HepG2 (cell line): ENCODE measurements around the gene ZER1. TPM values are rescaled to one million over a fixed set of nuclear protein-coding genes. Genes with fewer than 3 reads are reported as not detected.
A peak's percentile ranks its signal among the peaks of the same experiment; 100 is the strongest.

Experiments
- ATAC-seq: fragments of 200-7000 bp; cut with Tn5 transposase; 3 replicates; pipeline ENCODE4 v1.9.1; 2020; ENCODE audit warnings: mild to moderate bottlenecking, moderate library complexity
- BruUV-seq: library from RNA; stranded (reverse); fragments of 400-500 nt; replicated peaks from 2 replicates; lab custom pipeline; 2021; lab: Mats Ljungman, UMichigan
- CTCF ChIA-PET: fragments of 300-600 bp; formaldehyde crosslinking; extraction: SDS; loops from one replicate; lab custom pipeline; 2021; ENCODE audit warnings: low total read pairs, inconsistent platforms, low intra/inter-chr PET ratio; lab: Yijun Ruan, JAX
- POLR2A ChIA-PET: fragments of 350-600 bp; sonication (Branson Sonifier 250); formaldehyde crosslinking; loops from one replicate; lab custom pipeline; 2020; ENCODE audit warnings: antibody characterized with exemption, inconsistent platforms; lab: Yijun Ruan, JAX
- DNase-seq: peaks from one replicate; pipeline ENCODE4 v3.0.0-alpha.2; 2015; ENCODE audit warnings: low spot score
- FAIRE-seq: peaks from 3 replicates; lab custom pipeline; 2011; peaks lifted over from hg19 to GRCh38; lab: Jason Lieb, UNC
- H2AFZ ChIP-seq: one replicate; pipeline ENCODE4 v1.6.1; 2011; ENCODE audit warnings: low read length, inconsistent platforms
- H3K27ac ChIP-seq: fragments of 300-600 bp; 3 replicates; pipeline ENCODE4 v1.8.0; 2011; ENCODE audit warnings: mixed run types, mild to moderate bottlenecking, mixed read lengths, low read length, inconsistent platforms; ENCODE audit not compliant: insufficient read depth; ENCODE audit errors: extremely low read length
- H3K27me3 ChIP-seq, 2 experiments: fragments of 200-600 bp in 1 of 2; 2 replicates in 1 of 2; 3 replicates in 1 of 2; pipeline versions ENCODE4 v1.6.0 to v1.8.0; 2011; ENCODE audit warnings: low read length in 2 of 2, mild to moderate bottlenecking in 2 of 2, moderate library complexity in 2 of 2, inconsistent platforms in 1 of 2; ENCODE audit not compliant: insufficient read depth in 2 of 2, control insufficient read depth in 1 of 2
- H3K36me3 ChIP-seq, 2 experiments: fragments of 200-600 bp in 1 of 2; replicated peaks in 1 of 2; 2 replicates in 1 of 2; 3 replicates in 1 of 2; pipeline versions ENCODE4 v1.5.1 to v1.8.0; 2011; ENCODE audit warnings: low read length in 2 of 2, inconsistent platforms in 1 of 2; ENCODE audit not compliant: insufficient read depth in 2 of 2, control insufficient read depth in 1 of 2
- H3K4me1 ChIP-seq: 2 replicates; pipeline ENCODE4 v1.5.1; 2012; ENCODE audit warnings: low read length, inconsistent platforms; ENCODE audit not compliant: insufficient read depth
- H3K4me2 ChIP-seq: 2 replicates; pipeline ENCODE4 v1.6.0; 2011; ENCODE audit warnings: low read depth, low read length, inconsistent platforms
- H3K4me3 ChIP-seq, 3 experiments: fragments of 200-600 bp in 1 of 3; sonication (generic), shearing (Covaris generic) in 1 of 3; replicated peaks in 1 of 3; 2 replicates each; pipeline ENCODE4 v1.5.1; 2011 to 2016; ENCODE audit warnings: low read length in 3 of 3, inconsistent platforms in 2 of 3, low read depth in 2 of 3, mild to moderate bottlenecking in 2 of 3, control low read depth in 1 of 3, mixed read lengths in 1 of 3; ENCODE audit not compliant: insufficient read depth in 1 of 3
- H3K79me2 ChIP-seq: one replicate; pipeline ENCODE4 v1.6.1; 2011; ENCODE audit warnings: low read length, inconsistent platforms; ENCODE audit not compliant: insufficient read depth
- H3K9ac ChIP-seq: 2 replicates; pipeline ENCODE4 v1.6.0; 2011; ENCODE audit warnings: mild to moderate bottlenecking, low read depth, low read length, inconsistent platforms; ENCODE audit not compliant: insufficient read depth
- H3K9me3 ChIP-seq: 2 replicates; pipeline ENCODE4 v1.5.1; 2012; ENCODE audit warnings: mild to moderate bottlenecking, low read length
- H4K20me1 ChIP-seq: 2 replicates; pipeline ENCODE4 v1.6.0; 2011; ENCODE audit warnings: inconsistent platforms, mild to moderate bottlenecking, low read length, moderate library complexity; ENCODE audit not compliant: insufficient read depth
- AGO2 ChIP-seq: fragments of 200-400 bp; formaldehyde crosslinking; optimal IDR thresholded peaks from 2 replicates; pipeline ENCODE3; 2017; ENCODE audit warnings: mild to moderate bottlenecking, low read depth, low read length, moderate library complexity
- HNRNPK ChIP-seq: fragments of 200-400 bp; formaldehyde crosslinking; IDR thresholded peaks from 2 replicates; pipeline ENCODE4 v1.6.1; 2018; ENCODE audit warnings: low read length, low read depth, moderate library complexity, mild to moderate bottlenecking; ENCODE audit not compliant: poor library complexity, severe bottlenecking
- SALL1 ChIP-seq: sonication (generic); formaldehyde crosslinking; IDR thresholded peaks from 2 replicates; pipeline ENCODE4 v1.8.0; 2022; ENCODE audit warnings: mild to moderate bottlenecking, missing genetic modification reagents
- SKI ChIP-seq: fragments of 450-650 bp; IDR thresholded peaks from one replicate; pipeline ENCODE4 v1.6.1; 2018; ENCODE audit warnings: mild to moderate bottlenecking; ENCODE audit not compliant: partially characterized antibody
- YY1 ChIP-seq: IDR thresholded peaks from 2 replicates; pipeline ENCODE4 v1.6.1; 2011; ENCODE audit warnings: low read length, low read depth, moderate library complexity, mild to moderate bottlenecking; ENCODE audit not compliant: insufficient read depth, insufficient replicate concordance
- ZC3H4 ChIP-seq: sonication (generic); formaldehyde crosslinking; IDR thresholded peaks from 2 replicates; pipeline ENCODE4 v1.4.0; 2020; ENCODE audit warnings: missing genetic modification reagents, borderline replicate concordance
- ZNF20 ChIP-seq: sonication (generic); formaldehyde crosslinking; IDR thresholded peaks from 2 replicates; pipeline ENCODE4 v1.4.0; 2020; ENCODE audit warnings: mild to moderate bottlenecking, moderate library complexity, missing genetic modification reagents
- ZNF558 ChIP-seq: sonication (generic); formaldehyde crosslinking; IDR thresholded peaks from 2 replicates; pipeline ENCODE4 v1.9.0; 2022; ENCODE audit warnings: mild to moderate bottlenecking, missing genetic modification reagents, borderline replicate concordance
- WGBS: methylation state at CpG from one replicate; pipeline ENCODE4 v1.1.6; 2017; ENCODE audit warnings: low lambda C conversion rate; 5-methylcytosine and 5-hydroxymethylcytosine counted together
- in situ Hi-C: cut with HindIII; loops from 2 replicates; pipeline ENCODE4 v1.10.0; 2017; ENCODE audit warnings: low pct_unique_long_range_greater_than_20kb; ENCODE audit not compliant: extremely low pct_ligation_motif_present
- intact Hi-C: fragments of 100-400 bp; cut with micrococcal nuclease; formaldehyde crosslinking; loops from one replicate; pipeline ENCODE4 v1.10.0; 2022; ENCODE audit not compliant: unreplicated experiment
- polyA plus RNA-seq, 8 experiments: library from polyadenylated mRNA; depleted of rRNA in 3 of 8; stranded (reverse) in 7 of 8; unstranded in 1 of 8; fragments of >200 nt; fragmentation: Illumina TruSeq in 4 of 8; extraction: Trizol in 4 of 8; gene quantifications; 2 replicates each; pipeline versions ENCODE4 v1.2.1 to v1.2.3, GENCODE V29; 2011 to 2016; ENCODE audit warnings: low read depth in 4 of 8, missing spikeins in 1 of 8, mixed read lengths in 1 of 8; ENCODE audit not compliant: insufficient read depth in 1 of 8
- total RNA-seq, 5 experiments: library from RNA; depleted of rRNA; stranded (reverse); fragments of >200 nt; fragmentation: Illumina TruSeq; extraction: Trizol; gene quantifications; 2 replicates each; pipeline ENCODE4 v1.2.3, GENCODE V29; 2016; ENCODE audit warnings: low read depth in 1 of 5
- TF ChIP-seq, protein P1 (sequence below): sonication (generic); formaldehyde crosslinking; IDR thresholded peaks from 2 replicates; pipeline ENCODE4 v1.4.0; 2020; ENCODE audit warnings: missing genetic modification reagents
- TF ChIP-seq, protein P2 (sequence below): sonication (generic); formaldehyde crosslinking; IDR thresholded peaks from 2 replicates; pipeline ENCODE4 v1.5.0; 2020; ENCODE audit warnings: missing genetic modification reagents
- TF ChIP-seq, protein P3 (sequence below): sonication (generic); formaldehyde crosslinking; IDR thresholded peaks from 2 replicates; pipeline ENCODE4 v1.4.0; 2020; ENCODE audit warnings: missing genetic modification reagents
- TF ChIP-seq, protein P4 (sequence below): IDR thresholded peaks from 2 replicates; pipeline ENCODE4 v1.6.1; 2018; ENCODE audit warnings: missing genetic modification reagents, mild to moderate bottlenecking, missing compliant biosample characterization

The ZER1 gene
- total and polyA plus RNA-seq, 2 of the 13 experiments (the other 11 are each of a cell fraction or from before 2014, with no cell fraction given): 7.7 to 40.0 TPM

DNA sequence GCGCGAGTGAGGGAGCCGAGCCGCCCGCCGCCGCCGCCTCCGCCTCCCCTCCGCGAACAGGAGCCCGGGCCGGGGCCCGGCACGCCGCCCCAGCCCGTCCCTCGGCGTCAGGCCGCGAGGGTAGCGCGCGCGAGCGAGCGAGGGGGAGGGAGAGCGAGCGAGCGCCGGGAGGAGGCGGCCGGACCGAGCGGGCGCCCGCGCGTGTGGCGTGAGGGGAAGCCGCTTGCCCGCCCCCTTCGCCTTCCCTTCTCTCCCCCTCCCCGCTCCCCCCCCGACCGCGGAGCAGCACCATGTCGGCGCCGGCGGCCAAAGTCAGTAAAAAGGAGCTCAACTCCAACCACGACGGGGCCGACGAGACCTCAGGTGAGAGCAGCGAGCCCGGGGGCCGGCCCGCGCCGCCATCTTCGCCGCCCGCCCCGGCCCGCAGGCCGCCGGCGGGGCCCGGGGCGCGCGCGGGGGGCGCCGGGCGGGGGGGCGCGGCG, 82.4 kb downstream of the ZER1 start:
- H3K4me2 ChIP-seq: no peak overlapping the region
- POLR2A ChIA-PET: interaction anchor here (0.6 to 1.3 kb wide), 5 partner anchors 26 to 140 kb away, joined by 3 to 6 read pairs (median 3); partner anchors contain the start of genes DYNC2I2 and SPOUT1
- WGBS: 1% methylated on average over 16 of the region's 80 CpGs
- peak overlapping the region; percentile 78 for H3K27ac ChIP-seq
- H4K20me1 ChIP-seq: peaks cover 19% of the 10 kb centered on the region
- H3K36me3 ChIP-seq: peaks cover 5 to 31% of the 10 kb centered on the region in 2 experiments; a peak in 4 of 5 replicates
- intact Hi-C loops: loop anchor here (5.0 kb wide), 1 partner anchor 52 kb away; no protein-coding TSS in a partner anchor
- peak overlapping the region; percentile 83 for H3K9ac ChIP-seq
- no peaks in the 10 kb centered on the region for H3K9me3 ChIP-seq
- H2AFZ ChIP-seq: no peak overlapping the region
- H3K79me2 ChIP-seq: peaks cover 41% of the 10 kb centered on the region
- peak overlapping the region; percentile 63 to 77 (median 71); a peak in 5 of 6 replicates for H3K4me3 ChIP-seq
- DNase-seq: no peak
- no peak for FAIRE-seq
- H3K4me1 ChIP-seq: peaks cover 61% of the 10 kb centered on the region
- H3K27me3 ChIP-seq: no peaks in the 10 kb centered on the region; a peak in 1 of 5 replicates
- in situ Hi-C loops: no loop called here
- CTCF ChIA-PET: no interaction called here
- BruUV-seq: no TSS peak
- TF ChIP-seq, protein P1, sequence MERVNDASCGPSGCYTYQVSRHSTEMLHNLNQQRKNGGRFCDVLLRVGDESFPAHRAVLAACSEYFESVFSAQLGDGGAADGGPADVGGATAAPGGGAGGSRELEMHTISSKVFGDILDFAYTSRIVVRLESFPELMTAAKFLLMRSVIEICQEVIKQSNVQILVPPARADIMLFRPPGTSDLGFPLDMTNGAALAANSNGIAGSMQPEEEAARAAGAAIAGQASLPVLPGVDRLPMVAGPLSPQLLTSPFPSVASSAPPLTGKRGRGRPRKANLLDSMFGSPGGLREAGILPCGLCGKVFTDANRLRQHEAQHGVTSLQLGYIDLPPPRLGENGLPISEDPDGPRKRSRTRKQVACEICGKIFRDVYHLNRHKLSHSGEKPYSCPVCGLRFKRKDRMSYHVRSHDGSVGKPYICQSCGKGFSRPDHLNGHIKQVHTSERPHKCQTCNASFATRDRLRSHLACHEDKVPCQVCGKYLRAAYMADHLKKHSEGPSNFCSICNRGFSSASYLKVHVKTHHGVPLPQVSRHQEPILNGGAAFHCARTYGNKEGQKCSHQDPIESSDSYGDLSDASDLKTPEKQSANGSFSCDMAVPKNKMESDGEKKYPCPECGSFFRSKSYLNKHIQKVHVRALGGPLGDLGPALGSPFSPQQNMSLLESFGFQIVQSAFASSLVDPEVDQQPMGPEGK (CRISPR knock-in tag): peak; percentile 27; the same call in 1 of the 2 replicates
- TF ChIP-seq, protein P2, sequence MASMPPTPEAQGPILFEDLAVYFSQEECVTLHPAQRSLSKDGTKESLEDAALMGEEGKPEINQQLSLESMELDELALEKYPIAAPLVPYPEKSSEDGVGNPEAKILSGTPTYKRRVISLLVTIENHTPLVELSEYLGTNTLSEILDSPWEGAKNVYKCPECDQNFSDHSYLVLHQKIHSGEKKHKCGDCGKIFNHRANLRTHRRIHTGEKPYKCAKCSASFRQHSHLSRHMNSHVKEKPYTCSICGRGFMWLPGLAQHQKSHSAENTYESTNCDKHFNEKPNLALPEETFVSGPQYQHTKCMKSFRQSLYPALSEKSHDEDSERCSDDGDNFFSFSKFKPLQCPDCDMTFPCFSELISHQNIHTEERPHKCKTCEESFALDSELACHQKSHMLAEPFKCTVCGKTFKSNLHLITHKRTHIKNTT (CRISPR knock-in tag): no peak
- TF ChIP-seq SKI: peak; percentile 7
- no peak for TF ChIP-seq ZC3H4
- TF ChIP-seq YY1: peak; percentile 41
- TF ChIP-seq, protein P3, sequence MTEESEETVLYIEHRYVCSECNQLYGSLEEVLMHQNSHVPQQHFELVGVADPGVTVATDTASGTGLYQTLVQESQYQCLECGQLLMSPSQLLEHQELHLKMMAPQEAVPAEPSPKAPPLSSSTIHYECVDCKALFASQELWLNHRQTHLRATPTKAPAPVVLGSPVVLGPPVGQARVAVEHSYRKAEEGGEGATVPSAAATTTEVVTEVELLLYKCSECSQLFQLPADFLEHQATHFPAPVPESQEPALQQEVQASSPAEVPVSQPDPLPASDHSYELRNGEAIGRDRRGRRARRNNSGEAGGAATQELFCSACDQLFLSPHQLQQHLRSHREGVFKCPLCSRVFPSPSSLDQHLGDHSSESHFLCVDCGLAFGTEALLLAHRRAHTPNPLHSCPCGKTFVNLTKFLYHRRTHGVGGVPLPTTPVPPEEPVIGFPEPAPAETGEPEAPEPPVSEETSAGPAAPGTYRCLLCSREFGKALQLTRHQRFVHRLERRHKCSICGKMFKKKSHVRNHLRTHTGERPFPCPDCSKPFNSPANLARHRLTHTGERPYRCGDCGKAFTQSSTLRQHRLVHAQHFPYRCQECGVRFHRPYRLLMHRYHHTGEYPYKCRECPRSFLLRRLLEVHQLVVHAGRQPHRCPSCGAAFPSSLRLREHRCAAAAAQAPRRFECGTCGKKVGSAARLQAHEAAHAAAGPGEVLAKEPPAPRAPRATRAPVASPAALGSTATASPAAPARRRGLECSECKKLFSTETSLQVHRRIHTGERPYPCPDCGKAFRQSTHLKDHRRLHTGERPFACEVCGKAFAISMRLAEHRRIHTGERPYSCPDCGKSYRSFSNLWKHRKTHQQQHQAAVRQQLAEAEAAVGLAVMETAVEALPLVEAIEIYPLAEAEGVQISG (CRISPR knock-in tag): no peak
- TF ChIP-seq, protein P4, sequence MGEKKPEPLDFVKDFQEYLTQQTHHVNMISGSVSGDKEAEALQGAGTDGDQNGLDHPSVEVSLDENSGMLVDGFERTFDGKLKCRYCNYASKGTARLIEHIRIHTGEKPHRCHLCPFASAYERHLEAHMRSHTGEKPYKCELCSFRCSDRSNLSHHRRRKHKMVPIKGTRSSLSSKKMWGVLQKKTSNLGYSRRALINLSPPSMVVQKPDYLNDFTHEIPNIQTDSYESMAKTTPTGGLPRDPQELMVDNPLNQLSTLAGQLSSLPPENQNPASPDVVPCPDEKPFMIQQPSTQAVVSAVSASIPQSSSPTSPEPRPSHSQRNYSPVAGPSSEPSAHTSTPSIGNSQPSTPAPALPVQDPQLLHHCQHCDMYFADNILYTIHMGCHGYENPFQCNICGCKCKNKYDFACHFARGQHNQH: no peak
- peak; percentile 63 for TF ChIP-seq AGO2
- TF ChIP-seq SALL1 (CRISPR knock-in tag): 0 out of 2 replicates have a peak, but pooled peaks have one; percentile 4
- TF ChIP-seq ZNF20 (CRISPR knock-in tag): no peak
- 0 out of 2 replicates have a peak, but pooled peaks have one; percentile 13 for TF ChIP-seq ZNF558 (CRISPR knock-in tag)
- peak; percentile 67 for TF ChIP-seq HNRNPK
- no peak for ATAC-seq
